ENCODE measurements around the gene RALGPS1. TPM values are rescaled to one million over a fixed set of nuclear protein-coding genes. Genes with fewer than 3 reads are reported as not detected.

The RALGPS1 gene
- total RNA-seq, 2 donors from 2014 or later = 9.7 to 17.7 TPM

DNA sequence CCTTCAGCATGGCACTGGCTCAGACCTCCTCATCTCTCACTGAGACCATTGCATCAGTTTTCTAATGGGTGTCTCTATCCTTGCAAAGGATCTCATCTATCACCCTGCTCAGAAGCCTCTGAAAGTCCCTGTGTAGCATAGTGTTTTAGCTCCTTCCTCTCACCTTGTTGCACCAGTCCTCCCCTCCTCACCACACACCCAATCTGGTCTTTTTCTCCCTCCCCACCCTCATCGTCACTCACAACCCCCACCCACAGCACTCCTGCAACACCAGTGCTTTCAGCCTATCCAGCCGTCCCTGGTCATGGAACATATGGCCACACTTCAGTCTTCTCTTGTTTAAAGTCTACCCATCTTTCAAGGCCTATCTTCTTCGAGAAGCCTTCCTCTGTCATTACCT is 133.4 kb downstream of the RALGPS1 start:
- no peak for DNase-seq (ENCODE audit: low spot score)
- Histone ChIP-seq H3K4me1 (peaks cover 0 to 29% of the 10 kb centered on the region in 2 donors), H3K27ac (no peak overlapping the region), H3K4me3 (no peak overlapping the region), H3K27me3 (no peaks in the 10 kb centered on the region), H3K9me3 (no peaks in the 10 kb centered on the region), H3K36me3 (no peaks in the 10 kb centered on the region)
- TF ChIP-seq, protein P1, sequence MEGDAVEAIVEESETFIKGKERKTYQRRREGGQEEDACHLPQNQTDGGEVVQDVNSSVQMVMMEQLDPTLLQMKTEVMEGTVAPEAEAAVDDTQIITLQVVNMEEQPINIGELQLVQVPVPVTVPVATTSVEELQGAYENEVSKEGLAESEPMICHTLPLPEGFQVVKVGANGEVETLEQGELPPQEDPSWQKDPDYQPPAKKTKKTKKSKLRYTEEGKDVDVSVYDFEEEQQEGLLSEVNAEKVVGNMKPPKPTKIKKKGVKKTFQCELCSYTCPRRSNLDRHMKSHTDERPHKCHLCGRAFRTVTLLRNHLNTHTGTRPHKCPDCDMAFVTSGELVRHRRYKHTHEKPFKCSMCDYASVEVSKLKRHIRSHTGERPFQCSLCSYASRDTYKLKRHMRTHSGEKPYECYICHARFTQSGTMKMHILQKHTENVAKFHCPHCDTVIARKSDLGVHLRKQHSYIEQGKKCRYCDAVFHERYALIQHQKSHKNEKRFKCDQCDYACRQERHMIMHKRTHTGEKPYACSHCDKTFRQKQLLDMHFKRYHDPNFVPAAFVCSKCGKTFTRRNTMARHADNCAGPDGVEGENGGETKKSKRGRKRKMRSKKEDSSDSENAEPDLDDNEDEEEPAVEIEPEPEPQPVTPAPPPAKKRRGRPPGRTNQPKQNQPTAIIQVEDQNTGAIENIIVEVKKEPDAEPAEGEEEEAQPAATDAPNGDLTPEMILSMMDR (IDR thresholded peaks at IDR 0.05) = no peak

DNA sequence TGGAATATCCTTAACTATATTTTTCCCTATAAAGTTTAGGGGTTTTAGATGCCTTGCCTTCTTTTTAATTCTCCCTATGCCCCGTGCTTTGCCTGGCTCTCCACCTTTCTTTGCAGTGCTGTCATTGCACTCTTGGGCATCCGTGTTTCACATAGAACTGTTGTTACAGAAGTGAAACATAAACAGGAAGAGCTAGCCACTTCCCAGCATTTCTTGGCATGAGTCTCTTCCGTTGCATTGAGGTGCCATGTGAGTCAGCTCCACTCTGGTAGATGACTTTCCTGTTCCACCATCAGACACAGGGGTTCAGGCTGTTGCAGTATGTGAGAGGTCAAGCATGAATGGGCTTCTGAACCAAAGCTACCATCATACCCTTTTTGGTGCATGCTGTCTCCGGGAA is 134.5 kb downstream of the RALGPS1 start:
- Histone ChIP-seq H3K36me3 (no peaks in the 10 kb centered on the region), H3K27ac (peak overlapping the region in 1 of 2 donors; percentile 3), H3K27me3 (no peaks in the 10 kb centered on the region), H3K9me3 (no peaks in the 10 kb centered on the region), H3K4me1 (peaks cover 0 to 39% of the 10 kb centered on the region in 2 donors), H3K4me3 (no peak overlapping the region)
- TF ChIP-seq, protein P1 (IDR thresholded peaks at IDR 0.05) = peak in 1 of 2 donors; percentile 57
- DNase-seq (ENCODE audit: low spot score) = peak; percentile 72

DNA sequence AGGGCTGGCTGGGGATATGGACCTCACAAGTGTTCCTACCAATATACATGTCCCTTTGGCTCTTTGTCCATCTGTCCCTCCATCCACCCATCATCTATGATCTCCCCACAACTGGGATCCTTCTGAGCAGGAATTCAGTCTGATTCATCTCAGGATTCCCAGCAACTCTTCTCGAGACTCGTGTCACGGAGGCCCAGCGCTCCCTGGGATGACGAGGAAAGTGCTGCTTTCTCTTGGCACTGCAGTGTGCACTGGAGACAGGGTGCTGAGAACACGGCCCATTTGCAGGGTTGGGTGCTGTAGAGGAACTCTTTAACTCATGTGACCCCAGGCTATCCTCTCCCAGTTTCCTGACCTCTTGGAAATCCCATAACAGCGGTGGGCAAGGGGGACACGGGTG is 135.0 kb downstream of the RALGPS1 start:
- TF ChIP-seq, protein P1 (IDR thresholded peaks at IDR 0.05) = no peak
- no peaks in the 10 kb centered on the region for H3K9me3 ChIP-seq
- H3K27me3 ChIP-seq = no peaks in the 10 kb centered on the region
- no peaks in the 10 kb centered on the region for H3K36me3 ChIP-seq
- H3K27ac ChIP-seq = peak overlapping the region in 1 of 2 donors; percentile 3
- DNase-seq (ENCODE audit: low spot score) = peak; percentile 53
- H3K4me1 ChIP-seq = peaks cover 0 to 44% of the 10 kb centered on the region in 2 donors
- H3K4me3 ChIP-seq = no peak overlapping the region

DNA sequence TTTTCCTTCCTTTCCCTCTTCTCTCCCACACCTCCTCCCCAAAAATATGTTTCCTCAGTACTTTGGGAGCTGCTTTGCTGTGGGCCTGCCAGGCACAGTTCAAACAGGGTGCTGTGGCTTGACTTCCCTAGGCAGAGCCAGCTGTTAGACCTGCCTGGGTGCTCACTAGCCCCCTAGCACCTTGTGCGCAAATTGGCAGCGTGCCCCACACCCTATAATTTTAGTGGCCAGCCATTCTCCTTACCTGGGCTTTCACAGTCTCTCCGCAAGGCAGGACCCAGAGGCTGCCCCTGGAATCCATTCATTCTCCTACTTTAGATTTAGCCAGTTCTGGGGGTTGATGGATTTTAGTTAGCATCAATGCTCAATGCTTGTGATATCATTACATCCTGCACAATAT is 135.6 kb downstream of the RALGPS1 start:
- H3K36me3 ChIP-seq = no peaks in the 10 kb centered on the region
- peaks cover 0 to 44% of the 10 kb centered on the region in 2 donors for H3K4me1 ChIP-seq
- H3K9me3 ChIP-seq = no peaks in the 10 kb centered on the region
- H3K4me3 ChIP-seq = no peak overlapping the region
- no peak for DNase-seq (ENCODE audit: low spot score)
- TF ChIP-seq, protein P1 (IDR thresholded peaks at IDR 0.05) = no peak
- H3K27me3 ChIP-seq = no peaks in the 10 kb centered on the region
- no peak overlapping the region for H3K27ac ChIP-seq

DNA sequence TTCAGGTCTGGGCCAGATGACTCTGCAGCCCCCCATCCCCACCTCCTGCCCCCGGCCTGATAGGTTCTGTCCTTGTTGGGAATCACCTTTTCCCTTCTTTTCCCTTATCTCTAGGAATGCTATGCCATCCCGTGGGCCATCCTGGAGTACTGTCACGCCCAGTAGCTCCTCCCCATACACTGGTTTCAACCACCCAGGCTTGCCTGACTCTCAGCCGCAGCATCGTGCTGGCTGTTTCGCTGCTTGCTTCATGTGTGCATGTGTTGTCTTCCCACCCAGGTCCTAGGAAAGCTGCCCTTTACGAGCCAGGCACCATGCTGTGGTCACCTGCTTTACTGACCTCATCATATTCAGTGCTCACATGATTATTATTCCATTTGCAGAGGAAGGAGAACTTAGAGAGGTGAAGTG is 136.0 kb downstream of the RALGPS1 start:
- H3K27ac ChIP-seq = no peak overlapping the region
- no peak overlapping the region for H3K4me3 ChIP-seq
- peak; percentile 36 for DNase-seq (ENCODE audit: low spot score)
- TF ChIP-seq, protein P1 (IDR thresholded peaks at IDR 0.05) = no peak
- peaks cover 0 to 46% of the 10 kb centered on the region in 2 donors for H3K4me1 ChIP-seq
- no peaks in the 10 kb centered on the region for H3K36me3 ChIP-seq
- no peaks in the 10 kb centered on the region for H3K9me3 ChIP-seq
- H3K27me3 ChIP-seq = no peaks in the 10 kb centered on the region

All from right atrium auricular region (tissue), 2 donors.